CD14-positive monocyte (primary cell): Measurements from ENCODE around the gene DPYD. TPM values are rescaled to one million over a fixed set of nuclear protein-coding genes. Genes with fewer than 3 reads are reported as not detected.

Experiments used
- DNase-seq, 3 donors: peaks; one replicate each; pipeline ENCODE4 v3.0.0-alpha.2; 2011 to 2022
- H2AFZ ChIP-seq: 2 replicates; pipeline ENCODE4 v1.6.0; 2012; ENCODE audit warnings: mild to moderate bottlenecking, low read depth, low read length, inconsistent platforms; ENCODE audit not compliant: insufficient read depth, poor library complexity, severe bottlenecking
- H3K27ac ChIP-seq, 2 donors: 1 replicate in 1 of 2; 2 replicates in 1 of 2; pipeline ENCODE4 v1.5.1; 2012 to 2013; ENCODE audit warnings: low read length in 2 of 2, control low read depth in 1 of 2, inconsistent platforms in 1 of 2, low read depth in 1 of 2, mild to moderate bottlenecking in 1 of 2
- H3K27me3 ChIP-seq, 2 donors: one replicate each; pipeline versions ENCODE4 v1.6.0 to v1.6.1; 2011 to 2013; ENCODE audit warnings: low read length in 2 of 2; ENCODE audit not compliant: control insufficient read depth in 2 of 2, insufficient read depth in 2 of 2
- H3K36me3 ChIP-seq, 2 donors: replicated peaks in 1 of 2; 1 replicate in 1 of 2; 2 replicates in 1 of 2; pipeline versions ENCODE4 v1.5.1 to v1.6.1; 2012 to 2013; ENCODE audit warnings: low read length in 2 of 2, control low read depth in 1 of 2, inconsistent platforms in 1 of 2, mild to moderate bottlenecking in 1 of 2; ENCODE audit not compliant: insufficient read depth in 2 of 2, control insufficient read depth in 1 of 2
- H3K4me1 ChIP-seq, 2 donors: 1 replicate in 1 of 2; 2 replicates in 1 of 2; pipeline versions ENCODE4 v1.5.1 to v1.6.1; 2012 to 2013; ENCODE audit warnings: low read length in 2 of 2, control low read depth in 1 of 2, inconsistent platforms in 1 of 2, mild to moderate bottlenecking in 1 of 2, moderate library complexity in 1 of 2; ENCODE audit not compliant: insufficient read depth in 2 of 2, control insufficient read depth in 1 of 2
- H3K4me2 ChIP-seq: replicated peaks from 2 replicates; pipeline ENCODE3; 2012; ENCODE audit warnings: low read length, moderate library complexity, mild to moderate bottlenecking; ENCODE audit not compliant: poor library complexity, severe bottlenecking; ENCODE audit errors: extremely low read depth
- H3K4me3 ChIP-seq, 3 experiments: fragments of 200-600 bp in 1 of 3; sonication (generic) in 1 of 3; replicated peaks in 1 of 3; 1 replicate in 2 of 3; 2 replicates in 1 of 3; pipeline ENCODE4 v1.5.1; 2011 to 2013; ENCODE audit warnings: low read length in 3 of 3, mild to moderate bottlenecking in 3 of 3, control low read depth in 2 of 3, low read depth in 2 of 3, inconsistent platforms in 1 of 3, moderate library complexity in 1 of 3
- H3K79me2 ChIP-seq: 2 replicates; pipeline ENCODE4 v1.6.0; 2012; ENCODE audit warnings: mild to moderate bottlenecking, control low read depth, inconsistent platforms, low read length, moderate library complexity; ENCODE audit not compliant: insufficient read depth
- H3K9ac ChIP-seq: 2 replicates; pipeline ENCODE4 v1.6.0; 2017; ENCODE audit warnings: low read length, mild to moderate bottlenecking; ENCODE audit not compliant: insufficient read depth, poor library complexity, severe bottlenecking
- H3K9me3 ChIP-seq, 2 donors: replicated peaks in 1 of 2; 1 replicate in 1 of 2; 2 replicates in 1 of 2; pipeline versions ENCODE4 v1.5.1 to v1.6.1; 2012 to 2013; ENCODE audit warnings: low read length in 2 of 2, control low read depth in 1 of 2; ENCODE audit not compliant: control insufficient read depth in 1 of 2, insufficient read depth in 1 of 2
- H4K20me1 ChIP-seq: 2 replicates; pipeline ENCODE4 v1.6.0; 2012; ENCODE audit warnings: mild to moderate bottlenecking, low read length, control low read depth, moderate library complexity; ENCODE audit not compliant: insufficient read depth
- H3K27ac Mint-ChIP-seq, 7 donors: one replicate each; pipeline ENCODE4 v1.8.0; 2020; ENCODE audit warnings: mild to moderate bottlenecking in 7 of 7, mixed read lengths in 7 of 7, moderate library complexity in 6 of 7, inconsistent platforms in 2 of 7
- H3K27me3 Mint-ChIP-seq, 3 donors: one replicate each; pipeline ENCODE4 v1.8.0; 2021 to 2022; ENCODE audit warnings: low read depth in 3 of 3, mild to moderate bottlenecking in 3 of 3, mixed read lengths in 3 of 3, moderate library complexity in 3 of 3, inconsistent platforms in 1 of 3
- H3K36me3 Mint-ChIP-seq, 2 donors: one replicate each; pipeline ENCODE4 v1.8.0; 2020; ENCODE audit warnings: mixed read lengths in 2 of 2, inconsistent platforms in 1 of 2, mild to moderate bottlenecking in 1 of 2
- H3K4me1 Mint-ChIP-seq: one replicate; pipeline ENCODE4 v1.8.0; 2020; ENCODE audit warnings: mild to moderate bottlenecking, mixed read lengths
- H3K4me3 Mint-ChIP-seq, 2 donors: one replicate each; pipeline ENCODE4 v1.8.0; 2020; ENCODE audit warnings: mild to moderate bottlenecking in 2 of 2, mixed read lengths in 2 of 2, moderate library complexity in 1 of 2
- H3K9me3 Mint-ChIP-seq, 7 donors: one replicate each; pipeline ENCODE4 v1.8.0; 2020 to 2022; ENCODE audit warnings: mixed read lengths in 7 of 7, mild to moderate bottlenecking in 6 of 7, moderate library complexity in 6 of 7, inconsistent platforms in 2 of 7
- WGBS: methylation state at CpG from one replicate; pipeline ENCODE4 v1.1.5; 2013; ENCODE audit warnings: missing lambda C conversion rate; ENCODE audit not compliant: insufficient coverage; 5-methylcytosine and 5-hydroxymethylcytosine counted together
- intact Hi-C, 2 donors: fragments of 100-400 bp; cut with micrococcal nuclease; formaldehyde crosslinking; loops; one replicate each; pipeline versions ENCODE4 v1.15.0 to v1.15.1; 2023
- polyA plus RNA-seq, 3 donors: library from polyadenylated mRNA; depleted of rRNA in 1 of 3; unstranded in 2 of 3; stranded (reverse) in 1 of 3; fragments of 300-500 nt in 2 of 3; fragments of >200 nt in 1 of 3; fragmentation: Illumina TruSeq in 2 of 3; gene quantifications; 1 replicate in 2 of 3; 2 replicates in 1 of 3; pipeline ENCODE4 v1.2.3, GENCODE V29; 2012 to 2021
- TF ChIP-seq, protein P1 (sequence below): fragments of 200-600 bp; IDR thresholded peaks from one replicate; pipeline ENCODE4 v1.8.0; 2022; ENCODE audit warnings: antibody characterized with exemption, mild to moderate bottlenecking

DPYD gene
- polyA plus RNA-seq, 3 donors = 87.6 to 171 (median 144) TPM

DNA sequence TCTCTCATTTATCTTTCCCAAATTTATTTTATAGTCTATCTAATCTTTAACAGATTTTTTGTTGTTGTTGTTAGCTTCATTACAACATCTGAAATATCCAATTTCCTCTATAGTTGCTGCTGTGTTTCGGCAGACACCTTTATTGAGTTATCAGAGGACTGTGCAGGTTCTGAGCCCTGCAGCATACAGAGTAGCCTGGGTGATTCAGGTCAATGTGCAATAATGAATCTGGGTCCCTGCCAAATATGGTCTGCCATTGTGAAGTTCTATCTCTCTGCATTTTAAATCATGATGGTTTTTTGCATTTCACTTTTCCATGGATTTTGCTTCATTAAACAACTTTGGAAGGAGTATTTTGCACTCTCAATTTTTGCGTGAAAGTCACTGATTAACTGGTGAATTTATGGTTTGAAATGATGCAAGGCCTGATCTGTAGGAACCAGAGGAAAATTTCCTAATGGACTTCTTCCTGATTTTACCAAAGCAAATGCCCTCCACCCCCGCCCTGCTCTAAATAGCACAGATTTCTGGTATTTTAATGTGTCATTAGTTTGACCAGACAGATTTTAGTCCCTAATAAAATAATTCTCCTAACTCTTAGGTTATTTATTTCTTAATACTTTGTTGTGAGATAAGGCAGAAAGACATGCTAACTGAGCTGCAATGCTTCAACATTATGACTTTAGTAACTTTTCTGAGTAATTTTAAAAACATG, 797.0 kb downstream of the DPYD start:
- 100% methylated on average over 1 of the region's 3 CpGs for WGBS

DNA sequence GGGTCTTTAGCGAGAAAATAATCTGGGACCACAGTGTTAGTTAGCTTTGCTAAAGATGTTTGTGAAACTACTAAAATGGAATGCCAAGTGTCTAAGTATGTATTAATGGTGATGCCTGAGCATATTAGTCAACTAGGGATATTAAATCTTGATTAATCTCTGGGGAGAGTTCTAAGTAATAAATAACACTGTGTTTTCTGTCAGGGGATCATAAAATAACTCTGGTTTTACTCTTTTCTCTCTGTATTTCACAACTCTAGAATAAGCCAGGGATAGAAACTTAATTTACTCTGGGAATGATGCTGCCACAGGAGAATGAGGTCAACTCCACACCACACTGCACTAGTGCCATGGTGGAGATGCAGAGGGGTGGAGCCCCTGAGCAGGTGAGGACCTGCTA, 800.0 kb downstream of the DPYD start:
- H3K4me2 ChIP-seq = no peak overlapping the region
- no peak overlapping the region for H3K9ac ChIP-seq
- Mint-ChIP-seq H3K27ac (no peak overlapping the region), H3K36me3 (peaks cover 44 to 46% of the 10 kb centered on the region in 2 donors), H3K4me3 (no peak overlapping the region), H3K9me3 (no peaks in the 10 kb centered on the region), H3K4me1 (peaks cover 4% of the 10 kb centered on the region), H3K27me3 (no peaks in the 10 kb centered on the region)
- DNase-seq = no peak
- H2AFZ ChIP-seq = no peak overlapping the region
- no peaks in the 10 kb centered on the region for H3K9me3 ChIP-seq
- intact Hi-C loops = no loop called here
- H3K4me3 ChIP-seq = no peak overlapping the region
- peaks cover 6 to 45% of the 10 kb centered on the region in 2 donors for H3K36me3 ChIP-seq
- 100% methylated on average over 1 of the region's 1 CpG for WGBS
- TF ChIP-seq, protein P1, sequence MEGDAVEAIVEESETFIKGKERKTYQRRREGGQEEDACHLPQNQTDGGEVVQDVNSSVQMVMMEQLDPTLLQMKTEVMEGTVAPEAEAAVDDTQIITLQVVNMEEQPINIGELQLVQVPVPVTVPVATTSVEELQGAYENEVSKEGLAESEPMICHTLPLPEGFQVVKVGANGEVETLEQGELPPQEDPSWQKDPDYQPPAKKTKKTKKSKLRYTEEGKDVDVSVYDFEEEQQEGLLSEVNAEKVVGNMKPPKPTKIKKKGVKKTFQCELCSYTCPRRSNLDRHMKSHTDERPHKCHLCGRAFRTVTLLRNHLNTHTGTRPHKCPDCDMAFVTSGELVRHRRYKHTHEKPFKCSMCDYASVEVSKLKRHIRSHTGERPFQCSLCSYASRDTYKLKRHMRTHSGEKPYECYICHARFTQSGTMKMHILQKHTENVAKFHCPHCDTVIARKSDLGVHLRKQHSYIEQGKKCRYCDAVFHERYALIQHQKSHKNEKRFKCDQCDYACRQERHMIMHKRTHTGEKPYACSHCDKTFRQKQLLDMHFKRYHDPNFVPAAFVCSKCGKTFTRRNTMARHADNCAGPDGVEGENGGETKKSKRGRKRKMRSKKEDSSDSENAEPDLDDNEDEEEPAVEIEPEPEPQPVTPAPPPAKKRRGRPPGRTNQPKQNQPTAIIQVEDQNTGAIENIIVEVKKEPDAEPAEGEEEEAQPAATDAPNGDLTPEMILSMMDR = no peak
- H3K4me1 ChIP-seq = peaks cover 5 to 11% of the 10 kb centered on the region in 2 donors
- H3K79me2 ChIP-seq = no peaks in the 10 kb centered on the region
- H3K27ac ChIP-seq = no peak overlapping the region
- H3K27me3 ChIP-seq = no peaks in the 10 kb centered on the region
- H4K20me1 ChIP-seq = peaks cover 19% of the 10 kb centered on the region

More for the DNA sequence above, 797.0 kb downstream of the DPYD start:
- Mint-ChIP-seq H3K27ac (peak overlapping the region in 2 of 7 donors; percentile 8 to 21), H3K4me3 (no peak overlapping the region), H3K27me3 (peaks cover 0 to 2% (median 0%) of the 10 kb centered on the region in 3 donors), H3K36me3 (peaks cover 41 to 51% of the 10 kb centered on the region in 2 donors), H3K4me1 (peaks cover 4% of the 10 kb centered on the region), H3K9me3 (peaks cover 0 to 2% (median 0%) of the 10 kb centered on the region in 7 donors)
- H3K4me3 ChIP-seq = no peak overlapping the region
- no peak overlapping the region for H3K9ac ChIP-seq
- H4K20me1 ChIP-seq = peaks cover 30% of the 10 kb centered on the region
- H3K79me2 ChIP-seq = no peaks in the 10 kb centered on the region
- peaks cover 10 to 59% of the 10 kb centered on the region in 2 donors for H3K36me3 ChIP-seq
- H3K4me2 ChIP-seq = no peak overlapping the region
- peaks cover 5 to 11% of the 10 kb centered on the region in 2 donors for H3K4me1 ChIP-seq
- TF ChIP-seq, protein P1 = no peak
- no peaks in the 10 kb centered on the region for H3K27me3 ChIP-seq
- intact Hi-C loops = no loop called here
- no peaks in the 10 kb centered on the region for H3K9me3 ChIP-seq
- DNase-seq = peak; percentile 1 to 3 (median 3)
- no peak overlapping the region for H2AFZ ChIP-seq
- H3K27ac ChIP-seq = peak overlapping the region in 1 of 2 donors; percentile 5
